ENCODE measurements around the gene SERINC5. TPM values are rescaled to one million over a fixed set of nuclear protein-coding genes. Genes with fewer than 3 reads are reported as not detected.

Gene SERINC5
- total RNA-seq, 1 experiment from 2014 or later: 3.0 TPM

DNA sequence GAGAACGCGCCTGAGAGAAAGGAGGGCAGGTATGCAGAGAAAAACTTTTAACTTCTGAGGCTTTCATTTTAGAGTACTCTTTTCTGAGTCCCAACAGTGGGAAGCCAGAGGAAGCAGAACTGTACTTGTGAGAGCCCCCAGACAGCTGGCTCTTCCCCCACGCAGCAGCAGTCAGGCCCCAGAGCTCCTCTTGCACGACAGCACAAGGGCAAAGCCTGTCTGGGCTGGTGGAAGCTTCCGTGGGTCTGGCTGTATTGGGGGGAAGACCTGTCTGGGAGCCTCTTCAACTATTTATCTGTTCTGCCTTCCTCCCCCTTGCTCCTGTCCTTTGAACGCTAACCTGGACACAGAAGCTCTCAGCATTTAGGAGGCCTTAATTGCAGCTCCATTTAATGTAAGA lies 152.5 kb downstream of the SERINC5 start:
- DNase-seq (ENCODE audit: low read depth): no peak

DNA sequence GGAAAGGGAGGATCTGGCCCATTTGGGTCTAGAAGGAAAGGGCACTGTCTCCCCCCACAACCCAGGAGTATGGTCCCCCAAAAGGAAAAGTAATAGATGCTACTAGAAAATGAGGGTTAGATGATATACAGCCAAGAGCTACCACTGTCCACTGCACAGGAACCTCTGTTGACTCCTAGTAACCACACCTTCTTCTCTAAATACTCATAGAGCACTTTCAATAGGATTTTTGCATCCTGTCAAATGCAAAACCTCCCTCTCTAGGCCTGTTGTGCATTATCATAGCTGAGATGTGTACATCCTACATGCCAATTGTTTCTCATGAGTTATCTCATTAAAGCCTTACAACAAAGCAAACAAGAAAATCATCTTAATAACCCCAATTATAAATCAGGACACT lies 153.9 kb downstream of the SERINC5 start:
- no peak for DNase-seq (ENCODE audit: low read depth)

- no peak for DNase-seq (ENCODE audit: low read depth)
Observed at GRCh38 chr5:80097451-80097850, 158.4 kb downstream of the SERINC5 start.

GRCh38 chr5:80094236-80094738 lies 161.6 kb downstream of the SERINC5 start:
- no peak for DNase-seq (ENCODE audit: low read depth)

GRCh38 chr5:80093796-80094195 lies 162.1 kb downstream of the SERINC5 start:
- no peak for DNase-seq (ENCODE audit: low read depth)

- DNase-seq (ENCODE audit: low read depth): no peak
Observed at GRCh38 chr5:80092486-80093107, 163.3 kb downstream of the SERINC5 start.

DNA sequence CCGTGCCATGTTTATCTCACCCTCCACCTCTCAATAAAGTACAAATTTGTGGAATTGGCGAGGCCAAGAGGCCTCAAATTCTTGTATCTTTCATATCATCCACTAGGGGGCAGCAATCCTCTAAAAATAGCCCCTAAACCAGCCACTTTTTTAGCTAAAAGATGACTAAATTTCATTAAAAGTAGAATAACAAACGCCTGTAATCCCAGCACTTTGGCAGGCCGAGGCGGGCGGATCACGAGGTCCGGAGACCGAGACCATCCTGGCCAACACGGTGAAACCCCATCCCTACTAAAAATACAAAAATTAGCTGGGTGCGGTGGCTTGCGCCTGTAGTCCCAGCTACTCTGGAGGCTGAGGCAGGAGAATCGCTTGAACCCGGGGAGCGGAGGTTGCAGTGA lies 164.1 kb downstream of the SERINC5 start:
- peak; percentile 51 for DNase-seq (ENCODE audit: low read depth)

DNA sequence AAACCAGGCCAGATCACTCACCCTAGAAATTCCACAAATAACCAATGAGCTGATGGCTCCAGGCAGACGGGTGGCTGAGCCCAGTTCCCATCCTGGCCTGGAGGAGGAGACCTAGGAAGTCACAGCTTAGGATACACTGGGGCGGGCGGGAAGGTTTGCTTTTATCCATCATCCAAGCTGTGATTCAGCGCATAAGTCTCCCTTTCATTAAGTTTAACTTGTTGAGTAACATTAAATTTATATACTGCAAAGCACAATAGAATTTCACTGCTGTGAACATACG lies 165.0 kb downstream of the SERINC5 start:
- no peak for DNase-seq (ENCODE audit: low read depth)

- DNase-seq (ENCODE audit: low read depth): peak; percentile 75
Observed at GRCh38 chr5:80083101-80083890, 172.6 kb downstream of the SERINC5 start.

- DNase-seq (ENCODE audit: low read depth): peak; percentile 70
Observed at GRCh38 chr5:80082731-80083100, 173.1 kb downstream of the SERINC5 start.

DNA sequence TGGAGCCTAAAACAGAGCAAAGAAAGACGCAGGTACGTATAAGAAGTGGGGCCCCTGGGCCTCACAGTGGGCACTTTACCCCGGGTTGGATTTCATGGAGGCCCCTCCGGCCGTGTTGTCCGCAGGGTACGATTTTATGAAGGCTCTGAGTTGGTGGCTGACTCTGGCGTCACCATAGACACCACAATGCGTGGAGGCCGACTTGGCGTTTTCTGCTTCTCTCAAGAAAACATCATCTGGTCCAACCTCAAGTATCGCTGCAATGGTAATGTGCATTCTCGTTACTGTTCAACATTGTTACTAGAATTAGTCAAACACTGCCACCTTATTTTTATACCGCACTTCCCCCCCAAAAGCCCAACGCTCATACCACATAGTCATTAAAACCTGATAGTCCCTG lies 173.6 kb downstream of the SERINC5 start:
- no peak for DNase-seq (ENCODE audit: low read depth)

GRCh38 chr5:80078921-80079320 lies 176.9 kb downstream of the SERINC5 start:
- no peak for DNase-seq (ENCODE audit: low read depth)

DNA sequence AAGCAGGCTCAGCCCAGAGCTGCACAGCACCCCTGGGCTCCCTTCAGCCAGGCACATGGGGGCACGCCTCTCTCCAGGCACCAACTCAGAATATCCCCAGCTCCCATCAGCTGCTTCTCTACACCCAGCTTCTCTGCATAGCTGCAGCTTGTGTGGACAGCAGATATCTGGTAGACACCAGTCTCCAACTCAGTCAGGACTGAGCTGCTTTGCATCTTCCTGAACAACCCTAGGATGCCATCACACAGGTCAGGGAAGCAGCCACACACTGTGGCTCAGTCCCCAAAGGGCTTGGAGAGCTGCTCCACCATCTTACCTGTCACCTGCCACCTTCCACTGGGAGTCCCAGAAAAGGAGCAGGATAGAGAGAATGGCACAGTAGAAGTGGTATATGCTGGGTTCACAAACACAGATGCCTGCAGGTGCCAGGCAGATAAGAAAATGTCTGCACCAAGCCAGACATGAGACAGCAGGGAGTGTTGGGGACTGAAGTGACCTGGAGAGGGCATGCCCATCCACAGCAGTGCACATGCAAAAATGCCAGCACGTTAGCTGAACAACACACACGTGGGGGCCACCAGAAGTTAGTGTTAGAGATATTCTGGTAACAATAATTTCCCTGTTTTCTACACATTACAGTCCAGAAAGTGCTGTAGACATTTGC lies 178.7 kb downstream of the SERINC5 start:
- no peak for DNase-seq (ENCODE audit: low read depth)

- peak; percentile 32 for DNase-seq (ENCODE audit: low read depth)
Observed at GRCh38 chr5:80076131-80077050, 179.5 kb downstream of the SERINC5 start.

- peak; percentile 19 for DNase-seq (ENCODE audit: low read depth)
Observed at GRCh38 chr5:80072103-80073073, 183.5 kb downstream of the SERINC5 start.

- DNase-seq (ENCODE audit: low read depth): no peak
Observed at GRCh38 chr5:80071510-80072021, 184.3 kb downstream of the SERINC5 start.

DNA sequence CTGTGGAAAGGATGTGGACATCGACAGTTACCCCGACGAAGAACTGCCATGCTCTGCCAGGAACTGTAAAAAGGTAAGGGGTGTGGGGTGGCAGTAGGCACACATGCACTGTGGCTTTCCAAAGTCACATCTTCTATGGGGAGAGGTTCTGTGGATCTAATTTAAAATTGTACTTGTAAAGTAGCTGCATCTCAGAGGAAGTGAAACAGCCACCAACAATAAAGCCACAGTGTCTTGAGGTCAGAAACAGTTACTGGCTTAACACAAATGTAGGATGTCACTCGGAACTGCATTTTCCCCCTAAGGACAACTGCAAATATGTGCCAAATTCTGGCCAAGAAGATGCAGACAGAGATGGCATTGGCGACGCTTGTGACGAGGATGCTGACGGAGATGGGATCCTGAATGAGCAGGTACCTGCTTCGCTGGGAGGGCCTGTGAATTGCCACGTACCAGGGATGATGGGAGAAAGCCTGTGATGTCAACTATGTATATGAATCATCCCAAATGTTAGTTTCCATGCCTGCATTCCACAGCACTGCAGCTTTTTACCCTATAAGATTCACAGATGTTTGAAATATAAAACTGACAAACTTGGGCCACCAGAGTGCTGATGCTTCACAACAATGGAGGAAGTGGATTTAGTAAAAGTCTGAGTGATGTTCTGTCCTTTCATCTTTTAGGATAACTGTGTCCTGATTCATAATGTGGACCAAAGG lies 185.4 kb downstream of the SERINC5 start:
- no peak for DNase-seq (ENCODE audit: low read depth)

GRCh38 chr5:80069918-80070318 lies 185.9 kb downstream of the SERINC5 start:
- no peak for DNase-seq (ENCODE audit: low read depth)

DNA sequence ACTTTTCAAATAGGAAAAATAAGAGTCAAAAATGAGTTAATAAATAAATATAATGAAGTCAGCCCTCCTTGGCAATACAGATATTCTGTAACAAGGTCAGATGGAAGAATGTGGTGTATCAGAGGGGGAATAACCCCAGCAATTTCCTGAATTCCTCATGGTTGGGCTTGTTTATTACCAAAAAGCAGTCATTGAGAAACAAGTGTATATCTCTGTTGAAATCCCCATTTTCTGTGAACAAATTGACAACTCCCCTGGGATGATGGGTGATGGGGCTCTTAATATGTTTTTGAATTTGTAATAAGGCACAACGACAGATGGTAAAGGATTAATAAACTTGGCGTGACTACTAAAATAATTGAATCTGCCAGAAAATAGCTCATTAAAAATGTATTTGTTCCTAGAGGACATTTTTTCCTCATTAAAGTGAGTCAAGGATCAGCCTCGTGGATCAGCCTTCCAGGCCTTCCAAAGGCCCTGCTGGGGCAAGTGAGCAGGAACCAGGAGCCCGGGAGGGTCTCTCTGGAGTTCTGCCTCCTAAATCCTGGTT lies 186.5 kb downstream of the SERINC5 start:
- DNase-seq (ENCODE audit: low read depth): no peak

Measured in RPMI7951 (cell line).